GM21717 (cell line): ENCODE results near the gene PER2.

Experiments used
- ATAC-seq: cut with Tn5 transposase; IDR thresholded peaks from one replicate; pipeline ENCODE4 v1.9.1; 2021; ENCODE audit warnings: mild to moderate bottlenecking, moderate library complexity; ENCODE audit not compliant: unreplicated experiment

The PER2 gene

DNA sequence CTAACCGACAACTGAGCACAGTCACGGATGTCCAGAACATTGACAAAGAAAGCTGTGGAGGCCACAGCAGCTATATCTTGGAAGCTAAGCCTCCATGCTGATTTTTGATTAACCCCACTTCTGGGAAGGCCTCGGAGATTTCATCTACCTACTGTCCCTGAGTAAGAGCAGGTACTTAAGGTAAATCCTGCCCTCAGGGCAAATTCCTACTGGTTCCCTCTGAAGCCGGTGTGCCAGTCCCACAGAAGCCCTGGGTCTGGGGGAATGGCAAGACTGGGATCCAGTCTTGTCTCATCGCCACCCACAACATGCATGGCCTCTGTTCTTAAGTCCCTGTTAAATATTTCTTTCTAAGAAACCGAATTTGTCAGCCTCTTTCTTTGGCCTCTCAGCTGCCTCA lies 18.7 kb downstream of the PER2 start:
- no peak for ATAC-seq

DNA sequence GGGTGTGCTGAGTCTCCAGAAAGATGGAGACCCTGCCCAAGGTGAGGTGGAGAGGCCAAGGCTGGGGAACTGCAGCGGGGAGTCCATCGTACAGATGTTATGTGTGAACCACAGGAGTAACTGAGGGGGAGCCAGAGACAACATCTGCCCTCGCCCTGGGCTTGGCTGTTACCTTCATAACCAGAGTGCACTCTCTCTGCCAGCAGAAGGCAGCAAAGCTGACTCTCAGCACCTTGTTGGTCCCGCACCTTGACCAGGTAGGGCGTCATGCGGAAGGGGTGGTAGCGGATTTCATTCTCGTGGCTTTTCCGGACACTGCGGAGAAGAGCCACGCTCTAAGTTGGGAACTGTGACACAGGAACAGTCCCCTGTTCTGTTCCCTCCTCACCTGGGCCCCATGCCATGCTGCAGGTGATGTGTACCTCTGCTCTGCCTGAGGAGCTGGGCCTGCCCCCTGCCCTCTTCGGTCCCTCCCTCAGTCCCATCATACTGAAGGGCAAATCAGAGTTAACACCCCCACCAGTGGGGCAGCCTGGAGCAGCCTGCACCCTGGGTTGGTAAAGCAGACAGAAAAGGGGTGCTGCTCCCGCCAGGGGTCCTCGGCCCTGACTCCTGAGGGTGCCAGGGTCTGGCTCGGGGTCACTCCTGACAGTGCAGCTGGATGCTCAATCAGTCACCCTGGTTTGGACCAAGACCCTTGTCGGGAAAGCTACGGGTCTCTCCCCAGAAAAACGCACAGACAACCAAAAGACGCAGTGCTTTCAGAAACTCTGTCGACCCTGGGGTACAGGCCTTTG lies 20.3 kb downstream of the PER2 start:
- no peak for ATAC-seq

DNA sequence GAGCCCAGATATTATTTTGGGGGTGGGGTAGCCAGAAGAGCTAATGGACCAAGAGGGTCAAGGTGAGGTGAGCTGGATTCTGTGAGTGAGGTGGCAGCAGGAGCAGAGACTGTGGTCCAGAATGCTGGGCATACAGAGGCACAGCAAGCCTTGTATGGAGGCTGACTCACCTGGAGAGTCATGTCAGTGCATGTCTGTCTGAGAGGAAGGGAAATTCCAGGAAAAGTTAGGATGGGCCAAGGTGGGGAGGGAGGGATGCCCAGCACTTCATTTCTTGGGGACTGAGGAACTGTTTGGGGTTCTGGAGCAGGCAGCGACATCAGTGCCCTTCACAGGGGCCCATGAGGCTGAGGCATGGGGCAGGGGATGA lies 21.1 kb downstream of the PER2 start:
- no peak for ATAC-seq

DNA sequence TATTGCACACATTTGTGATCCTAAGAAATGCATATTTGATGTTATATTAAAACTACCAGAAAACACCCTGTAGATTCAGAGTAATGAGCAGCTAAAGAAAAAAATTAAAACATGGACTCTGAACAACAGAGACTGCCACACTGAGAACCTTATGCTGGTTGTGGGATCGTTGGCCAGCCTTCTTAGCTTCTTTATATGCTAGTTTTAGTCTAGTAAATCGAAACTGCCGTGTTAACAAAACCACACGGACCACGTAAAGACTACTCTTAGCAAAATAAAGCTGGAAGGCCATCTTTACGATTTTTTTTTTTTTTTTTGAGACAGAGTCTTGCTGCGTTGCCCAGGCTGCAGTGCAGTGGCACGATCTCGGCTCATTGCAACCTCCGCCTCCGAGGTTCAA lies 22.8 kb downstream of the PER2 start:
- ATAC-seq, result no peak

DNA sequence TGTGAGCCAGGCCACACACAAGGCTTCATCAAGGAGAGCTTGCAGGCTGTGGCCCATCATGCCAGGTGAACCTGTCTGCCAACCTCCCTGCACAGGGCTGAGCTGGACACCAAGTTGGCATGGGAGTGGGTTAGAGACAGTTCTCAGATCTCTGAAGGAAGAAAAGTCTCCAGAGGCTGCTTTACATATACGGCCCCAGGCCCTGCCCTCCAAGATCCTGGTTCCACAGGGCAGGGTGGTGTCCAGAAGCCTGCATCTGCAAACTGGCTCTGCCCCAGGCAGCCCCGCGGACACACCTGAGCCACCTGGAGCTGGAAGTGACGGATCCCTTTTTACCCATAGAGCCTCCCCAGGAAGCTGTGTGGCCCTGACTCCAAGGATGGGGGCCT lies 24.3 kb downstream of the PER2 start:
- ATAC-seq, result no peak

DNA sequence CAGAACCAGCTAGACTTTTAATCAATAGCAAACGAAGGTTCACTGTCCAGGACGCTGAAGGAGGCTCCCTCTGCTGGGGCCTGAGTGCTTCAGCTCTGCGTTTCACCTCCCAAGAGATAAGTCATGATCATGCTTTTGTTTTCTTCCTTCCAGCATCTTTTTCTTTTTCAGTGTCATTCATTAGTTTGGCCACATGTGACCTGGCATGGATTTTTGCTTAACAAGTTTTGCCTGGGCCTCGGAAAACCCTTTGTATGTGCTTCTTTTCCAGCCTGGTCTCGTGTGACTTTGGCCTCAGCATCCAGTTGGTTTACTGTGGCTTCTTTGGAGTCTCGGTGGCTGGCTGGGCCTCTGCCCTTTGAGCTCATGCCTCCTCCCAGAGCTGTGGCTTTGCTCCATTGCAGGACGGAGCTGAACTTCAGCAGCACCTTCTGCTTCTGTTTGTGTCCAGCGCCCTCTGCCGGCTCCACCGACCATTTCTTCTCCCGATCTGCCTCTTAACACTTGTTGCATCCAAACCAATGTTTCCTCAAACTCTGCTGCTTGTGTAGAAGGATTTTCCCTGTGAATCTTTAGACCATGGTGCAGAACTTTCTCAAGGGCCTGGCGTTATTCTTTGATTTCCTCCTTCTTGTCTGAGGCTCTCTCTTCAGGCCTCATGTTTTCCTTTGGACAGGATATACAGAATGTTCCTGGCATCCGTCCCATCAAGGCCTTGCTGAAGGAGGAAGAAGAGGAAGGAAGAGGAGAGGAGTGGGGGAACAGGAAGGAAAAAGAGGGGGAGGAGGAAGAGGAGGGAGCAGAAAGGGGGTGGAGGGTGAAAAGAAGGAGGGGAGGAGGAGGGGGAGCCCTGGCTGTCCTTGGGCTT lies 25.0 kb downstream of the PER2 start:
- ATAC-seq, result no peak

DNA sequence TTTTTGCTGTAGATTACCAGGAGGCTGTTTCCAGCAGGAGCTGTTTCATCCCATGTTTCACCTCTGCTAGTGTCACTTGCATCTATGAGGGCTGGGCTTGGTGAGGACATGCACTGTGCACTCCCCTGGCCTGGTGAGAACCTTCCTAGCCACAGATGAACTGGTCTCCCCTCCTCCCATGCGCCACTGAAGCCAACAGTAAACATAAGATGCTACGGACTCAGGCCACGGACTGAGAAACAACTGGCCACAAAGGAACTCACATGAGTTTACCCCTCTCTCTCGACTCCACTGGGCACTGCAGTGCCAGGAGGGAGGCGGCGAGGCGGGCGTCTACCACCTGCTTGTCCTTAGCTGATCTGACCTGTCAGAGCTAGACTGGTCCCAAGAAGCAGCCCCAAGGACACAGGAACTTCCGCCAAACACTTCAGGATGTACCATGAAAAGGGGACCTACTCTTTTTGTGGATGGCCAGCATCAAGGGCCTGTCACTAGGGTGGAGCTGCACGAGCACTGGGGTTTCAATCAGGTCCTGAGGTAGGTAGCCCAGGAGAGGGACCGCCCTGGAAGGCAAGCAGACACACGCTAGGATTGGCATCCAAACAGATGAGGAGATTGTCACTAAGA lies 25.8 kb downstream of the PER2 start:
- no peak for ATAC-seq

DNA sequence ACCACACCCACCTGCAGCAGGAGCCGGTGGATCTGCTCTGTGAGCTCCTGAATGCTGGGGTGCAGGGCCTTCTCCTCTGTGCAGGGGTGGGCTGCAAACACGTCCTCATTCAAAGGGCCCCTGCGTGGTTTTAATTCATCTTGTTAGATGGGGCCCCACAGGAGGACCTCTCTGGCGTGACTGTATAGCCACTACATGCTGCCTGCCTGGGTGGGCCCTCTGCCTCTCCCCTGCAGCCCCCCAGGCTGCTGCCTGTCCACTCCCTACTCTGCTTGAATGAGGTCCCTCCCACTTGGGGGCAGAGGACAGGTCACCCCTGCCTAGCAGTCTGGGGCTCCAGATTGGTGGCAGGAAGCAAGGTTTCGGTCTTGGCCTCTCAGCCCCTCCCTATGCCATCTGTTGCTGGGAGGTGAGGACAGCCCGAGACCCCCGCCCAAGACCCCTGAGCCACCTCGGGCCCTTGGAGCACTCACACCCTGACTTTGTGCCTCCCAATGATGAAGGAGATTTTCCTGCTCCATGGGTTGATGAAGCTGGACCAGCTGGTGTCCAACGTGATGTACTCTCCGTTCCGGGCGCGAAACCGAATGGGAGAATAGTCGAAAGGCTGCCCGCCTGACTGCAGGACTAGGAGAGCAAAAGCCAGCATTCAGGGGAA lies 26.6 kb downstream of the PER2 start:
- no peak for ATAC-seq

DNA sequence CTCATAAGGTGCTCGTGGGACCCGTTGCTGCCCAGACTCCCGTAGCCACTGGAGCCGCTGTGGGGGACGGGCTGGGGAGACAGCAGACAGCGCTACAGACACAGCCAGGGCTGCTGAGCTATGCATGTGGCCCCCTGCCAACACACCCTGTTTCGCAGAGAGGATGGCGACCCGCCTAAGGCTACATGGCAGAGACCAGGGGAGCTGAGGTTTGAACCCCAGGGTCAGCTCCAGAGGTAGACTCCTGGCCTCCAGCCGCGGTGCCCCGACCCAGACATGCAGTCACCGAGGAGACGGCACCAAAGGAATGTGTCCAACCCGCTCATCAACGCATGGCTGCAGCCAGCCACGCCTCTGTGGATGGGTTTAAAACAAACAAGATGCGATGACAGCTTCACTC lies 27.5 kb downstream of the PER2 start:
- no peak for ATAC-seq

DNA sequence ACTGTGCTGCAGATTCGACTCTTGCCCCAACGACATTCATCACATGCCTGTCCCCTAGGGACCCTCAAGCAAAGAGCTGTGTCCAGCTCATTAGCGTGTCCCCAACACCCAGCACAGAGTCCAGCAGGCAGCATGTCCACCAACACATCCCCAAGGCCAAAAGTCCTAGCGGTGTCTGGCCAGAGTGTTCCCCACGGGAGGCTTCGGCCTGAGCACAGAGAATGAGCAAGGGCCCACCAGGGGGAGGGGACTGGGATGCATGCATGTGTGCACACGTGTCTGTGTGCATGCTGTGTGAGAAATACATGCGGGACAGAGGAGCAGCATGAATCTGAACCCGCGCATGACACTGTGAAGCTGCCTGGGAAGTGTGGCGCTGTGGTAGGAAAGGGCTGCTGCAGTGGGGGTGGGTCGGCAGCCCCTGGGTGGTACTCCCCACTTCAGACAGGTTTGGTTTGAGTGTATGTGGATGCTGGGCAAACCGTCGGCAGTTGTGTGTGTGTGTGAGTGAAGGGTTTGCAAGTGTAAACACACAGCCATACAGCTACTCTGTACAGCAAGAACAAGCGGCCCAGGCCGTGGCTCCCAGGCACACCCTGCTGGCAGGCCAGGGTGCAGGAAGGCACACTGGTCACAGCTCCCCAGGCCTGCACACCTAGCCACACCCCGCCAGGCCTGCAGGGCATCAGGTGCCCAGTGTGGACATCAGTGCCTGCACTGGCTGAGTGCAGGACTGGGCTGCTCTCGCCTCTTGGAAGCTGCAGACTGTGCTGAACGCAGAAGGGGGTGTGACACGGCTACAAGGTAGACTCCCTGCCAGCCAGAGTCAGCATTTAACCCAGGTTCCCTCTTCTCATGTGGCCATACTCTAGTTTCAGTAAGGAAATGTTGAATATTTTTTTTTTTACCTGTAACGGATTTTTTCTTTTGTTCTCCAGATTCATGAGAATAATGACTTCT lies 29.1 kb downstream of the PER2 start:
- no peak for ATAC-seq

DNA sequence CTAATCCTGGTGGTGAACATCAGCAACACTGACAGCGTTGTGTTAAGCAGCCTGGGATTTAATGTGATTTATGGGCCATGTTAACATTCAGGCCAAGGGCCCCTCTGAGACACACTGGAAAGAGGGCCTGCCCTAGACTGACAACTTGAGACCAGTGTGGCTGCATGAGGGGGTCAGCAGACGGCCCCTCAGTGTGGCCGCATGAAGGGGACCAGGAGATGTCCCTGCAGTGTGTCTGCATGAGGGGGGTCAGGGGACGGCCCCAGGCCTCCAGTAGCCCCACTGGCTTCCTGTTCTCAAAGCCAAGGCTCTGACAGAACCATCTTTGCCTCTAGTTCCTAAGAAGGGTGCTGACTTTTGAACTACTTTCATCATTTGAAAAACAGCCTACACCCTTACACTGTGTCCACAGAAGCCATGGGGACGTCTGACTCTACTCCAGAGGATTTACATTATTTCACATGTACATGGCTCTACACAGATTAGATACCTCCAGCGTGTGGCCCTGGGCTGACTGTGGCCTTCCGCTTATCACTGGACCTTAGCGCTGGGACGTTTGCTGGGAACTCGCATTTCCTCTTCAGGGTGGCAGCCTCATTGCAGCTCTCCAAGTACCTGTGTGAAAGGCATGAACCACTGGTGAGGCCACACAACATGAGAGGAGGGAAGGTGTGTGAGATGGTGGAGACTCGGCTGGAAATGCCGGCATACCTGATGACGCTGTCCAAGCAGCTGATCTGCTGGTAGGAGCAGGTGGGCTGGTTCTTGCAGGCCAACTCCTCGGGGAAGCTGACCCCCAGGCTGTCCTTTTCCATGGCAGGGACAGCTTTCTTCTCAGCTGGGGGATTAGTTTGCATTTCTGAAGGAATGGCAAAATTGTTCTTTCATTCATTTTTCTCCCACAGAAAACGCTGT lies 30.4 kb downstream of the PER2 start:
- no peak for ATAC-seq

DNA sequence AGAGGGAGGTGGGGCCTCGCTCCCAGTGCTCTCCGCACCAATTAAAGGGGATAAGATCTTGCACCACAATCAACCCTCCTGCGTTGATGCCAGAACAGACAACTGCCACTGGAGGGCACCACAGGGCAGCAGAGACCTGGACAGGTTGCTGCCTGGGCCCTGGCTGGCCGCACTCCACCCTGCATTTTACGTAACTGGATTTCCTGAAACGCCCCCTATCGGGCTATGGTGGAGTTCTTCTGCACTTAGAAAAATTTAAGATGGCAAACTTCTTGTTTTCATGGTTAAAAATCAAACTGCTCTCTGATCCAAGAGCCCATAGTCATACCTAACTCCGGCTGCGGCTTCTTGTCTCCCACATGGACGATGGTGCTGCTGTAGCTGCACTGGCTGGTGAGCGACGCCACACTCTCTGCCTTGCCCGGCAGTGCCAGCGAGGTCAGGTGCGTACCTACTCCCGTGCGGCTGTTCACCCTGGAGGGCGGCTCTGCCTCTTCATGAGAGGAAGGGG lies 31.8 kb downstream of the PER2 start:
- ATAC-seq, result no peak

DNA sequence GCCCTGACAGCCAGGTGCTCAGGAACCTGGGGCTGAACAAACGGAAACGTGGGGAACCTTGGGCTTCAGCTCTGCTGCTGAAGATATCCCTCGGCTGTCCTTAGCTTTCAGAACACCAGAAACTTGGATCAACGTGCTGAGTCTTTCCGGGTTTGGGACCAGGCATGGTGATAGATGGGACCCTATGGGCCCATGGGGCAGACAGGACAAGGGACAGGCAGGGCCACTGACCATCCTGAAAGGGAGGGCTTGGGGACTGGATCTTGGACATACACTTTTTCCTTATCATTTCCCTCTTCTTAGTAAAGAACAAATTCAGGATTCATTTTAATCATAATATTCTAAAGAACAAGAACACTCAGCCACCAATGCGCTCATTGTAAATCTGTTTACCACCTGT lies 32.3 kb downstream of the PER2 start:
- ATAC-seq, result no peak

DNA sequence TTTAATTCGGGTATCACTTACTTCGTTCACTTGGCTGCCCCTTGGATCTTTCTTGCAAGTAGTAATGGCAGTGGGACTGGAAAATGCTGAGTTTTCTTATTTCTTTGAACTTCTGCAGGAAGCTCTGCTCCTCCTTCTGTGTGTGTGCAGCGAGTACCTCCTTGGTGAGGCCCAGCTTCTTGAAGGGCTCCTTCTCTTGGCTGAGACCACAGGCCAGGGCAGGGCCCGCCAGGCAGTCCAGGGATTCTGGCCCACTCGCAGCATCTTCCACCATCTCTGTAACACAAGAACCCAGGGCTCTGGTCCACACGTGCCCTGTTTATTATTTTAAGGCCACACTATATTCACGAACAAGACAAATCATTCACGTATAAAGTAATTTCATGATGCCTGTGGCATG lies 32.8 kb downstream of the PER2 start:
- no peak for ATAC-seq

DNA sequence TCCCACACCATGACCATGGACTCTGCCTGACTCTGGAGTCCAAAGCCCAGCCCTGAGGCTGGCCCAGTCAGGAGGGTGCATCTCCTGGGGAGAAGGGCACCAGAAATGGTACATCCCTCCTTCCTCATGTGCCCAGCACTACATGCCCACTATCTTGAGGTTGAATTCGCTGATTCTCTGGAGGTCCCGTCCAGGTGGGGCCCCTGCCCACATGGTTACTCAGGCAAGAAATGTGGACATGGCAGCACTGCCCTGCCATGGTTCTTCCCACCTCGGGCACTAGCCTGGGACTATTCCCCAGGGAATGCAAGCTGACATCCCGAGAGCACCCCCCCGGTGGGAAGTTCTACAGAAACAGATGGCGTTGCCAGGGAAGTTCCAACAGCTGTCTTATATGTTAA lies 33.3 kb downstream of the PER2 start:
- no peak for ATAC-seq

DNA sequence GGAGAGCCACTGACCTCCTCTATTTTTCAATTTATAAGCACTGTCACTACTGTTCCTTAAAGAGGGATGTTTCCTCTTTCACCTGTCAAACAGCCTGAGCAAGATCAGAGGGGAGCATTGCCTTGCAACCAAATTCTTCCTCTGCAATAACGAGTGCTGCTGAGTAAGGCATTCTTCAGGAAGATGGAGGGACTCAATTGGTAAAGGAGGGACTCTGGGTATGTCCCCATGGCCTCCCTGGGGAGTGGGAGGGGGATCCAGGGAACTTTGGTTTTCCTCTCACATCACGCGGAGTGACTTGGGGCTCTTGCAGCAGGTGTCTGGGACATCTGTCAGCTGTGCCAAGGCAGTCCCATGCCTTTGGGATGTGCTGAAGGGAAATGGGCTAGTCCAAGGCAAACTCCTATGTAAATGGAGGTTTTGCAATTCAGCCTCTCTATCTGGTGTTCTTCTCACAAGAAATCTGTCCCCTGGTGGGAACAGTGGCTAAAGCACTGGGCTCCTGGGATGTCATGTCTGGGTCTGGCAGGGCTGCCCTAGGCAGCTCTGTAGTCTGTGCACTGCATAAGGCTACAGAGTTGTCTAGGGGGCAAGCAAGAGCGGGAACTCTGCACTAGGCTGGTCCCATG lies 34.2 kb downstream of the PER2 start:
- no peak for ATAC-seq

DNA sequence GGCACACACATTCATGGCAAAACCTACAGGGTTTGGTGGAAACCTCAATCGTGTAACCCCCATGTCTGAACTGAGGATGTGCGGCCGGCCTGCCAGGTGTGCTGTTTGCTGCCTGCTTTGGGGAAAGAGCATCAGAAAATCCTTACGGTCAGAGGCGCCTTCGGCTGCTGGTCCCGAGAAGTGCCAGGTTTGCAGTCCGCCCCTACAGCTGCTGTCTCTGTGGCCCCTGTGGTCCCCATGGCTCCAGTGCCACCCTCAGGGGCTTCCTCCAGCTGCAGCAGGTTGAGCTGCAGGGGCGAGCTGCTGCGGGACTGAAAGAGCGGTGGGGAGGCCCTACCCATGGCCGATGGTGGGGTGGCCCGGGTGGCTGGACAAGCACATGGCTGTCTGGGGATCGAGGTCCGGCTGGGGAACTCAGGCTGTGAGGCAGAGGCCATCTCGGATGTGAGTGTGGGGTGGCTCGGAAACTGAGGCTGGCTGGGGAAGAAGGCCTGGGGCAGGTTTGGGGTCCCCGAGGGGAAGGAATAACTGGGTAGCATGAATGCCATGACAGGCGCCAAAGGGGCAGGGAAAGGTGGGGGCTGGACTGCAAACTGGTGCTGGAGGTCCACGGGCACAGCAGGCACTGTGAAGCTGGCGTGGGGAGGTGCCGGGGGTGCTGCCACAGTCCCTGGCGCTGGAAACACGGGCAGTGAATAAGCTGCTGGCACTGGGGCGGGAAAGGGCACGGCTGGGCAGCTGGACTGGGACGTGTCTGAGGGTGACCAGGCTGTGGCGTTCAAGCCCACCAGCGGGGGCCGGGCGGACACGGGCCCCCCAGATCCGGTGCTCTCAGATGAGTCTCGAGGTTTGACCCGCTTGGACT lies 35.4 kb downstream of the PER2 start:
- ATAC-seq, result no peak

DNA sequence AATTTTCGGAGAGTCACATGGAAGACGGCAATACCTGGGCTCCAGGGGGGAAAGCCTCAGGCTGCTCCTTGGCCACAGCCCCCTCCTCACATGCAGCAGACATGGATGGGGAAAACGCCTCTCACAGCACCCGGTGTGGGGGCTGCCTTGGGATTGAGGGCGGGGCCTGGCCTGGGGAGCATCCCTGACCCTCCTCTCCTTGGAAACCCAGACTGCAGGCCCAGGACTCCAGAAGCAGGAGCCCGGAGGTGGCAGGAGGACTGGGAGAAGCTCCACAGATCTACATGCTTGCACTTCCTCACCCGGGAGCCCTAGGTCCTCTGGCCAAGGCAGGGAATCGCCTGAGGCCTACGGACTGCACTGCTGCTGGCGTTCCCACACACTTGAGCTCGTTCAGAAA lies 36.4 kb downstream of the PER2 start:
- no peak for ATAC-seq
